SK-N-MC (cell line): Measurements from ENCODE around the gene SIPA1L3.

Experiments used
- DNase-seq: peaks from one replicate; pipeline ENCODE4 v3.0.0-alpha.2; 2011; ENCODE audit warnings: low read depth, low spot score
- H3K27ac ChIP-seq: fragments of 200-600 bp; sonication (generic); 2 replicates; pipeline ENCODE4 v1.5.1; 2016; ENCODE audit warnings: mixed run types
- H3K36me3 ChIP-seq: fragments of 200-600 bp; sonication (generic); 2 replicates; pipeline ENCODE4 v1.6.1; 2017; ENCODE audit warnings: antibody characterized with exemption, low read length, mixed read lengths; ENCODE audit not compliant: insufficient read depth
- H3K4me3 ChIP-seq: fragments of 200-600 bp; sonication (generic); 2 replicates; pipeline ENCODE4 v1.5.1; 2016
- H3K9ac ChIP-seq: fragments of 200-600 bp; sonication (generic); 2 replicates; pipeline ENCODE4 v1.8.0; 2017; ENCODE audit warnings: mixed run types, mixed read lengths; ENCODE audit not compliant: insufficient read length
- H3K9me3 ChIP-seq: fragments of 200-600 bp; sonication (generic); 2 replicates; pipeline ENCODE4 v1.6.1; 2017; ENCODE audit warnings: low read depth, mild to moderate bottlenecking, antibody characterized with exemption, low read length, moderate library complexity, mixed read lengths
- EZH2 ChIP-seq: fragments of 200-600 bp; sonication (generic); IDR thresholded peaks from one replicate; pipeline ENCODE4 v1.6.1; 2017; ENCODE audit warnings: antibody characterized with exemption
- FOXP2 ChIP-seq: optimal IDR thresholded peaks from 2 replicates; pipeline ENCODE3; 2011; ENCODE audit warnings: mild to moderate bottlenecking, moderate library complexity; ENCODE audit not compliant: insufficient read depth; ENCODE audit errors: extremely low read length, control extremely low read depth
- POLR2AphosphoS5 ChIP-seq: IDR thresholded peaks from 2 replicates; pipeline ENCODE4 v1.6.1; 2012; ENCODE audit warnings: mild to moderate bottlenecking, low read depth, low read length, borderline replicate concordance

Gene SIPA1L3

DNA sequence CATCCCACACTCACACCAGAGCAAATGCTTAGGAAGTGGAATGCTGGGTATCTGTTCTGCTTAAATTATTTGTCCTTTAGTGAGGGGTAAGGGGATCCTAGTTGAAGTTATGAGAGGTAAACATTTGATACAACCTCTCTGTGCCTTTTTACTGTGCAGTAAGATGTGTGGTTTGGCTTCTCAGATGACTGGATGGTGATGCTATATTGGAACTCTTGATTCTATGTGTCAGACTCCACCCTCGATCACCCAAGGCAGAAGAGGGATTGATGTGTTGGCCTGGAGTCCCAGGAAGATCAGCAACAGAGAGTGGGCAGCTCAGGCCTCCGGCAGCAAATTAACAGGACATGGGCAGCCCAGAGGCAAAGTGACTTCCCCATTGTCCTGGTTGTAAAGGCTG is 66.7 kb downstream of the SIPA1L3 start:
- H3K36me3 ChIP-seq, result no peaks in the 10 kb centered on the region
- H3K9me3 ChIP-seq, result no peaks in the 10 kb centered on the region
- no peak for DNase-seq
- no peak overlapping the region for H3K9ac ChIP-seq
- TF ChIP-seq FOXP2, result no peak
- no peak for TF ChIP-seq EZH2
- TF ChIP-seq POLR2AphosphoS5, result no peak
- no peak overlapping the region for H3K4me3 ChIP-seq
- no peak overlapping the region for H3K27ac ChIP-seq

DNA sequence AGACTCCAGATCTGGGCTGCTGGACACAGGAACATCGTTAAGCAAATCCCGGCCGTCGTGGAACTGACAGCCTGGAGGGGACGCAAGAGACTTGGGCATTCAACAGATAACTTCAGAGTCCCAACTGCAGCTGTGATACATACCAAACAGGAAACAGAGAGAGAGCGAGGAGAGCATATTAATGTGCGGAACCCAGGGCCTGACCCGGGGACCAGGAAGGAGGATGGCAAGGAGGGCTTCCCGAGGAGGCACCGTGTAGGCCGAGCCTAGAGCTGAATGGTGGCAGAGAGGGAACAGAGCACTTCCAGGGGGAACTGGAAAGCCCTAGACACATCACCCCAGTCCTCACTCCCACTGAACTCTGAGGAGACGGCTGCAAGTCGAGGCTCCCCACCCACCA is 68.1 kb downstream of the SIPA1L3 start:
- Histone ChIP-seq H3K9ac (no peak overlapping the region), H3K27ac (no peak overlapping the region), H3K4me3 (no peak overlapping the region), H3K36me3 (no peaks in the 10 kb centered on the region), H3K9me3 (no peaks in the 10 kb centered on the region)
- no peak for TF ChIP-seq FOXP2
- no peak for TF ChIP-seq EZH2
- no peak for TF ChIP-seq POLR2AphosphoS5
- DNase-seq, result no peak

DNA sequence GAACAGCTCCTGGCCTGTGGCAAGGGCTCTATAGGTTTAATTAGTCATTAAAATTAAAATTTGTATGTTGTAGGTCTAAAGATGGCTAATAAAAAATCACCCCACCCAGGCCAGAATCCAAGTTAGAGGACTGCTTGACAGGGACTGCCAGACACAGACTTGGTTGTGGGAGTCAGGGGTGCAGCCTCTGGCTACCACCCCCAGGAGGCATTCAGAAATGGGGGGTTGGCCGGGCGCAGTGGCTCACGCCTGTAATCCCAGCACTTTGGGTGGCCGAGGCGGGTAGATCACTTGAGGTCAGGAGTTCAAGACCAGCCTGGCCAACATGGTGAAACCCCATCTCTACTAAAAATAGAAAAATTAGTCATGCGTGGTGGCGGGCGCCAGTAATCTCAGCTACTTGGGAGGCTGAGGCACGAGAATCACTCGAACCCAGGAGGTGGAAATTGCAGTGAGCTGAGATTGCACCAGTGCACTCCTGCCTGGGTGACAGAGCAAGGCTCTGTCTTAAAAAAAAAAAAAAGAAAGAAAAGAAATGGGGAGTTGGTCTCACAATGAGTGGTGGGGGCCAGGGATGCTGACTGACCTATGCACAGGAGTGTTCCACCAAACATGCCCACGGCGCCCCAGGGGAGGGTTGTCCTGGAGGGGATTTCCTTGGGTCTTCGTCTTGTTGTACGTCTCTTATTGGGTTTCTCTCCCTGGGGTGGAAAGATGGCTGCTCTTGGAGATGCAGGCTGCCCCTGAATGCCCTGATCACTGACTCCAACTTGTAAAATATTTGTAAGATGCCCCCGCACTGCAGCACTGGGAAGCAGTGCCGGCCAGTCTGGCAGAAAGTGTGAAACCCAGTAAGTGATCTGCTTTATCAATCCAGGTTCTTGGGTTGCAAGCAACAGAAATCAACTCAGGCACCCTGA is 68.8 kb downstream of the SIPA1L3 start:
- Histone ChIP-seq H3K27ac (no peak overlapping the region), H3K36me3 (no peaks in the 10 kb centered on the region), H3K4me3 (no peak overlapping the region), H3K9ac (no peak overlapping the region), H3K9me3 (no peaks in the 10 kb centered on the region)
- no peak for DNase-seq
- TF ChIP-seq FOXP2 (no peak), POLR2AphosphoS5 (no peak), EZH2 (no peak)

DNA sequence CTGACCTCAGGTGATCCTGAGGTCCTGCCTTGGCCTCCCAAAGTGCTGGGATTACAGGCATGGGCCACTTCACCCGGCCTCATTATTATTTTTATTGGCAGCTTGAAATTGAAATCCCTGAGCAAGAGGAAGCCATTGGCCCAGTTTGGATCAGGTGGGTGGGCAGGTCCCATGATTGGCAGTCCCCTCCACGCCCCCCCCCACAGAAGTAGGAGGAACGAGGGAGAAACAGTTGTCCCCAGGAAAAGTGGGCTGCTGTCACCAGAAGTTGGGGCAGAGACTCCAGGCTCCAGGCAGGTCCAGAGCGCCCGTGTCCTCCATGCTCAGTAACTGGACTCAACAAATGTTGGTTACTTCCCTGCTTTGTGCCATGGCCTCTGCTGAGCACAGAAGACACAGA is 70.4 kb downstream of the SIPA1L3 start:
- Histone ChIP-seq H3K27ac (no peak overlapping the region), H3K9ac (no peak overlapping the region), H3K36me3 (no peaks in the 10 kb centered on the region), H3K9me3 (no peaks in the 10 kb centered on the region), H3K4me3 (no peak overlapping the region)
- TF ChIP-seq FOXP2 (no peak), EZH2 (no peak), POLR2AphosphoS5 (no peak)
- DNase-seq, result no peak

DNA sequence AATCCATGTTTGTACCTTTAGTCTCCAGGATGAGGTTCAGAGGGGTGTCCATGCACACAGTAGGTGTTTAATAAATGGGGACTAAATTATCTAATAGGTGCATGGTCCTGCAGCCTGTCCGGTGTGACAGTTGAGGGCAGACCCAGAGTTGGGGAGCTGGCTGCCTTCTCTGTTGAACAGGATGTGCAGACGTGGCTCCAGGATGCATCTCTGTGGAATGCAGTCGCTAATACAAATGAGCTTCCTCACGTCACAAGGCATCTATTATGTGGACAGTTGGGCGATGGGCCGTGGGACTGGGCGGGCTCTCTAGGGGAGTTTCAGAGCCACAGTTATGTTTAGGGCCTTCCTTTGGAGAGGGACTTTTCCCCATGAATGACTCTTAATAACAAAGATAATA is 71.0 kb downstream of the SIPA1L3 start:
- no peak for TF ChIP-seq POLR2AphosphoS5
- TF ChIP-seq FOXP2, result no peak
- TF ChIP-seq EZH2, result no peak
- Histone ChIP-seq H3K36me3 (no peaks in the 10 kb centered on the region), H3K9ac (no peak overlapping the region), H3K9me3 (no peaks in the 10 kb centered on the region), H3K4me3 (no peak overlapping the region), H3K27ac (no peak overlapping the region)
- no peak for DNase-seq

DNA sequence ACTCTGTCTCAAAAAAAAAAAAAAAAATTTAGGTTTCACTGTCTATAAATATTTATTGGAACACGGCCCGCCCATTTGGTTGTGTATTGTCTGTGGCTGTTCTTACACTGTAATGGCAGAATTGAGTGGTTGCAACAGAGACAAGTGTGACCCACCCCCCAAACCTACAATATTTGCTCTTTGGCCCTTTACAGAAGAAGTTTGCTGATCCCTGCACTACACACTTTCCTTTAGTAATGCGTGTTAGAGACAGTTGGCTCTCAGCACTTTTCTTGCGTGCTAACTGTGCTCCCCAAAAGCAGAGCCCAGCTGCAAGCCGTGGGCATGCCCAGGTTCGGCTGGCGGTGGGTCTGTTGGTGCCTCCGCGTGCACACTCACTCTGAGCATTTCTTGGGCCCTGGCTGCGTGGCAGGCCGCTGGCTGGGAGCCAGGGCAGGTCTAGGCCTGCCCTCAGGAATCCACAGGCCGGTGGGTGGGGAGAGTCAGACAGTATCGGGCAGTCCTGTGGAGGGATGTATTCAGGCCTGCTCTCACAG is 72.6 kb downstream of the SIPA1L3 start:
- H3K27ac ChIP-seq, result no peak overlapping the region
- no peak overlapping the region for H3K9ac ChIP-seq
- no peak overlapping the region for H3K4me3 ChIP-seq
- no peak for DNase-seq
- no peaks in the 10 kb centered on the region for H3K9me3 ChIP-seq
- TF ChIP-seq EZH2, result no peak
- TF ChIP-seq POLR2AphosphoS5, result no peak
- no peak for TF ChIP-seq FOXP2
- no peaks in the 10 kb centered on the region for H3K36me3 ChIP-seq

DNA sequence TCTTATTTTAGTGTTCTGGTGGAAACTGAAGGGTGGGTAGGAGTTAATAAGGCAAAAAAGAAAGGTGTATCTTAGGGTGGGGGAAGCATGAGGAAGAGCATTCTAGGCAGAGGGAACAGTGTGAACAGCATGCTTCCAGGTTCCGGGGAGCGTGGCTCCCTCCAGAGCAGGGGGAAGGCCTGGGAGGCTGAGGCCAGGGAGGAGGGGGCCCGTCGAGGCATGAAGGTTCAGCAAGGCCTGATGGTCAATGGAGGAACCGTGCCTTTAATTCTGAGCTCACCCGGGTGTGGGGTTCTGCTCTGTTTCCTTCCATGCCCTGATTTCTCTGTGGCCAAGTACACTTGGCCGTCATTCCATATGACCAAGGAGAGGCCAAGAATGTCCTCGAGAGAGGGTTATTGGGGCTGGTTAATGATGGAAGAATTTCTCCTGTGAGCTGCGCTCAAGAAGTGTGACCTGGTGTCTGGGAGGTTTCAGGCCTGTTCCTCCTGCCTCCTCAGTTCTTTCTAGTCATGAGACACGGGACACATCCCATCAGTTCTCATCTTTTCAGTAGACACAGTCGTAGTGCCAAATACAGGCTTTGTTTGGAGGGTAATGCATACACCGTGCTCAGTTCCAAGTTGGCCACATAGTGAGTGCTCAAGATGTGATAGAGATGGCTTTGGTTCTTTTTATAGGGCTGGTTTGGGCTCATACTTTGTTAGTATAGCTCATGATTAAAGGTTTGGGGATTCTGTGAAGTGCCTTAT is 73.6 kb downstream of the SIPA1L3 start:
- no peak for DNase-seq
- H3K9ac ChIP-seq, result no peak overlapping the region
- H3K9me3 ChIP-seq, result no peaks in the 10 kb centered on the region
- TF ChIP-seq FOXP2 (no peak), POLR2AphosphoS5 (no peak), EZH2 (no peak)
- no peak overlapping the region for H3K27ac ChIP-seq
- no peak overlapping the region for H3K4me3 ChIP-seq
- H3K36me3 ChIP-seq, result no peaks in the 10 kb centered on the region

DNA sequence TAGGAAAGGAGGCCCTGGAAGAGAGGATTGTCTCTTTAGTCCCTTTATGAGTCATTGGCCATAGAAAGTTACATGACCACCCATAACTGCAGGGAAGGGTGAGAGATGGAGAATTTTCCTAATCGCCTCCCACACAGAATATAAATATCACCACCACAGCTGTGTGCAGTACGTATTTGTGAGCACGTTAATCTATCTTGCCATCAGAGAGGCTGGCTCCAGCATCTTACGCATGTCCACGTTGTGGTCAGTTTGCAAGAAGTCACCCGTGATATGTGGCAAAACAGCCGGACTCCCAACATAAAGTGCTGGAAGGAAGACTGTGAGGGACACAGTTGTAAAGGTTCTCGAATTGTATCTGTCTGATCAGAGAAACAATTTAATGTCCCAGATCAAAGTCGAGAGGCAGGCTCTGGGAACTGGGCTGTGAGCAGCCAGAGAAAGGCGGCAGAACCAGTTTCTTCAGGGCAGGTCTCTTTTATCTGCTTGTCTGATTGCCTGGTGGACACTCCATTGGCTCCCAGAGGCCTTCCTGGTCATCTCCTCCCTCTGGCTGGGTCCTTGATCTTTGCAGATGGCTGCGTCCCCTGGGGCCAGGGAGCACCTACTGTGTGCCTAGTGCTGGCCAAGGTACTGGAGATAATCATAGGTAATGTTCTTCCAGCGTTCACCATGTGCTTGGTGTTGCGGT is 74.9 kb downstream of the SIPA1L3 start:
- no peaks in the 10 kb centered on the region for H3K36me3 ChIP-seq
- no peak for TF ChIP-seq POLR2AphosphoS5
- H3K4me3 ChIP-seq, result no peak overlapping the region
- no peak overlapping the region for H3K27ac ChIP-seq
- no peak for DNase-seq
- no peak overlapping the region for H3K9ac ChIP-seq
- no peaks in the 10 kb centered on the region for H3K9me3 ChIP-seq
